ENCODE data around the gene CDC42BPB.

CDC42BPB gene

DNA sequence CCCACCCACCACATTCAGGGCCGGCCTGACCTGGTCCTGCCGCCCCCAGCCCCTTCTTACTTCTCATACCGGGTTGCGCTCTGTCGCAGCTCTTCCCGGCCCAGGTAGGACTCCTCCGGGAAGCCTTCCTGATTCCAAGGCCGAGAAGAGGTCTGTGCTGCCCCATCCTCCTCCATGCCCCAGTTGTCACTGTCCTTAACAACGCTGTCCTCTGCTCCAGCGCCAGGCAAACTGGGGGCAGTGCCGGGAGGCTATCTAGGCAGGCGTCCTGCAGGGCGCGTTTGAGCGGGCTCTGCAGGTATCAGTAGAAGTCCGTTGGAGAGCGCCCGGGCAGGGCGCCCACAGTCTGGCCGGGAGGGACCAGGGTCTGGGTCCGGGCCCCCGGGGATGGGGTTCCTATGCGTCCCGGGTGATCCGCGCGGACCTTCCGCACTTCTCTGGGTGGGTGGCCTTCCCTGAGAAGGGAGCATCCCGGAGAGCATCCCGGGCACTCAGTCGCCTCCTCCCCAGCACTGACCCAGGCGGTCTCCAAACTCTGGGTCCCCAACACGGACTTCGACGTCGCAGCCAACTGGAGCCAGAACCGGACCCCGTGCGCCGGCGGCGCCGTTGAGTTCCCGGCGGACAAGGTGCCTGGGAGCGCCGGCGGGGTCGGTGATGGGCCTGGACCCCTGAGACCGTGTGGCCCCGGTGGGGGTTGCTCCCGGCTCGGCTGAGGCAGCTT, 134.0 kb downstream of the CDC42BPB start:
- DNase-seq = no peak

DNA sequence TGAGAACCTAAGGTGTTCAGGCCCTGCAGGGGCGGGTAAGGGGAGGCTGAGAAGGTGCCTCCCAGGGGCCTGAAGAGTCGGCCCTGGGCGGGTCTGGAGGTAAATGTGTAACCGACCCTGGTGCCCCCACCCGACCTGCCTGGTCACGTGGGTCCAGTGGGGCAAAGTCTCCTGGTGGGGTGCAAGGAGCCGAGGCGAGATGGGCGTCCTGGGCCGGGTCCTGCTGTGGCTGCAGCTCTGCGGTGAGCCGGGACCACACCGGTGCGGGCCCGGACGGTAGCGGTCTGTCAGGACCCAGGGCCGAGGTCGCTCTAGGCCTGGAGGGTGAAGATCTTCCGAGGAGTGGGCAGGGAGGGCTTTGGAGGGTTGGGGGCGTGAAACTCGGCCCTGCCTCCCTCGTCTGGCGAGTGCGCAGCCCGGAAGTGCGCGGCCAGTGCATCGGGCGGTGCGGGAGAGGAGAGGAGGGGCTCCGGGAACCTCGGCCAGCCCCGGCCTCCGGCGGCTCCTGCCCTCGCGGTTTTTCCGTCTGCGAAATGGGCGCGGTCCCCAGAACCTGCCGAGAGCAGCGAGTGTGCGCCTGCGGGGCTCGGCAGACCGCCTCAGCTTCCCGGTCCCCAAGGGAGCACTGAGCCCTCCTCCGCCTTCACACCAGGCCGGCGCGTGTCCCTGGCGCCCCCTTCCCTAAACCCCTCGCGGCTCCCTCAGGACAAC, 134.7 kb downstream of the CDC42BPB start, which contains the start of gene AMN:
TSS of gene AMN (plus strand) at position 174 of the 711 bp plus-strand sequence. CDS start at position 200, 26 bp downstream.
- no peak for DNase-seq

- DNase-seq = no peak
Measured at GRCh38 chr14:102920998-102921304, 136.4 kb downstream of the CDC42BPB start.

GRCh38 chr14:102920273-102920997, 136.9 kb downstream of the CDC42BPB start:
- DNase-seq = no peak

- no peak for DNase-seq
Measured at GRCh38 chr14:102918438-102918837, 138.9 kb downstream of the CDC42BPB start.

GRCh38 chr14:102917469-102918211, 139.7 kb downstream of the CDC42BPB start:
- peak; percentile 78 to 80 for DNase-seq

DNA sequence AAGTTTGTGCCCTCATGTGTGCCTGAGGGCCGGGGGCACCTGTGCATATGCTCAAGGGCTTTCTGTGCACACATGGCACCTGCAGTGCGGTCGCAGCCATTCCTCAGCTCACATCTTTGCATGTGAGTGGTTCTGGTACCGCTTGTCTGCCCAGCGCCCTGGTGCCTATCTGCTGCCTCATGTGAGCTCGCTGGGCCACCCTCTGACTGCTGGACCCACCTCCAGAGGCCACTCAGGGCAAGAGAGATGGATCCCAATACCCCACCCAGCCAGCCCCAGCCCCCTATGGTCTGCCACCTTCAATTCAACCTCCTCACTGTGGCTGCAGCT, 140.3 kb downstream of the CDC42BPB start:
- no peak for DNase-seq

GRCh38 chr14:102916347-102917055, 140.8 kb downstream of the CDC42BPB start:
- DNase-seq = no peak

GRCh38 chr14:102915292-102916110, 141.8 kb downstream of the CDC42BPB start:
- DNase-seq = no peak

- DNase-seq = no peak
Measured at GRCh38 chr14:102914474-102915291, 142.7 kb downstream of the CDC42BPB start.

GRCh38 chr14:102913341-102914211, 143.8 kb downstream of the CDC42BPB start:
- no peak for DNase-seq

GRCh38 chr14:102911991-102912761, 145.2 kb downstream of the CDC42BPB start:
- no peak for DNase-seq

GRCh38 chr14:102911541-102911951, 145.8 kb downstream of the CDC42BPB start:
- no peak for DNase-seq

DNA sequence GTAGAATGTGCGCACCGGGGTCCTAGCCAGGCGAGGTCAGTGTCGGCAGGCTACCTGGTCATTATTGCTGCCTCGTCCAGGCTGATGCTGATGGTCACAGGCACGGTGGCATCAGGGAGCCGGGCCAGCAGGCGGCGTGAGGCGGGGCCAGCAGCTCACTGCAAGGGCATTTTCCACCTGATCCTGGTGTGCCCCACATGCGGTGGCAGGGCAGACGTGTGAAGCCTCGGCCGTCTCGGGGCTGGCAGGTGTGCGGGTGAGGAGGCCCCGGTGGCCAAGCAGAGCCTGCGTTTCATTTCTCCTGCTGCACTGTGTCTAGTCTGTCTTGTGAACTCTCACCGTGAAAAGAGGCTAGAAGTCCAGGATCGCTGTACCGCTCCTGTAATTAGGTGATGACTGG, 146.9 kb downstream of the CDC42BPB start:
- no peak for DNase-seq

- DNase-seq = no peak
Measured at GRCh38 chr14:102909911-102910310, 147.4 kb downstream of the CDC42BPB start.

DNA sequence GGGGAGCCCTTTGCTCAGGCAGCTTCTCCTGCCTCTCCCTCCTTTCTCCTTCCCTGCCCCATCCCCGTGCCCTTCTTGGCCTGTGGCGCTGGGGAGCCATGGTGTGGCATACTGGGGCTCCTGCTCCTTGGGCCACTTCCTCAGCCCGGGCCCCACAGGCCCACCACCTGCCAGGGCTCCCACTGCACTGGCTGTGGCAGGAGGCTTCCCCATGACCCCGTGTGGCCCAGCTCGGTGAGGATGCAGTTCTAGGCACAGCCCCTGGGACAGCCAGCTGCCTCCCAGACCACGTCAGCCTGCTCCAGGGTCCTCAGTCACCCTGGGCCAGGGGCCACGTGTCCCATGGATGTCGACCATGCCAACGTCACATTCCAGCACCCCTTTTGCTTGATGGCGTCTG, 147.9 kb downstream of the CDC42BPB start:
- DNase-seq = no peak

DNA sequence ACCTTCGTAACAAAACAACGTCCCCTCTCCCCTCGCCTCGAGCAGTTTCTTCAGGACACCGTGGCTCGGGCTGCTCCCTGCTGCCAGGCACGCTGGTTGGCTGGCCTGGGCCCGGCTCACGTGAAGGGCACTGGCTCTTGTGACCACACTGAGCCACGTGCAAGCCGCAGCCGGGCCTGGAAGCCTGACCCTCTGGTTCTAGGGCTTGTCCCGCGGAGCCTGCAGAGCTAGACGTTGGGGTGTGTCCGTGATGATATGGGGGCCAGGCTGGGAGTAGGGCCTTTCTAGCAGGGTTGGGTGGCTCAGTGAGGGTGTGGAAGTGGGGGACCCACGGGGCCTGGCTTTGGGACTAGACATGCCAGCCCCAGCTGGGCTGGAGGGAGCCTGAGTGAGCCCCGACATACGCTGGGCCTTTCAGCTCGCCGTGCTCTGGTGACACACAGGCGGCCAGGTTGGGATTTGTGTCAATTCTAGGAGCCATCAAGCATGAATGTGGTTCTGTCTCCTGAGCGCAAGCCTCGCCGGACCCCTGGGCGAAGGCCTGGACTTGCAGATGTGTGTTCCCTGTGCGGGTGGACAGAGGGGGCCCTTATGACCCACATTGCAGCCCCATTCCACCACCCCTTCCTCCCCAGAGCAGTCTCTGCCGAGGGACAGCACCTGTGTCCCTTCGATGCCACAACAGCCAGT, 148.4 kb downstream of the CDC42BPB start:
- no peak for DNase-seq
